Nephron (organoid): ENCODE results near the gene ALDH1A1.

Experiments
- H3K27ac Mint-ChIP-seq, 3 experiments: 2 replicates each; pipeline ENCODE4 v1.8.0; 2020; ENCODE audit warnings: mixed read lengths in 3 of 3, mild to moderate bottlenecking in 2 of 3, moderate library complexity in 1 of 3
- H3K27me3 Mint-ChIP-seq: 2 replicates; pipeline ENCODE4 v1.8.0; 2021; ENCODE audit warnings: low read depth, mild to moderate bottlenecking, moderate library complexity, mixed read lengths
- H3K36me3 Mint-ChIP-seq: 2 replicates; pipeline ENCODE4 v1.8.0; 2020; ENCODE audit warnings: low read depth, mixed read lengths
- H3K4me1 Mint-ChIP-seq: 2 replicates; pipeline ENCODE4 v1.8.0; 2020; ENCODE audit warnings: mixed read lengths
- H3K4me3 Mint-ChIP-seq, 3 experiments: 2 replicates each; pipeline ENCODE4 v1.8.0; 2020; ENCODE audit warnings: mild to moderate bottlenecking in 3 of 3, mixed read lengths in 3 of 3, moderate library complexity in 2 of 3
- H3K9me3 Mint-ChIP-seq: 2 replicates; pipeline ENCODE4 v1.8.0; 2020; ENCODE audit warnings: mixed read lengths
- CTCF ChIP-seq, 3 experiments: fragments of 200-600 bp; sonication (generic); IDR thresholded peaks; one replicate each; pipeline ENCODE4 v1.5.0; 2021; ENCODE audit warnings: antibody characterized with exemption in 3 of 3; ENCODE audit not compliant: unreplicated experiment in 3 of 3

ALDH1A1 gene

GRCh38 chr9:72950875-72951442 is 1.9 kb downstream of the ALDH1A1 start:
- peak overlapping the region; percentile 55 to 64 (median 63) for H3K4me3 Mint-ChIP-seq
- peak overlapping the region; percentile 48 to 88 (median 56) for H3K27ac Mint-ChIP-seq
- no peaks in the 10 kb centered on the region for H3K36me3 Mint-ChIP-seq
- H3K27me3 Mint-ChIP-seq, result no peaks in the 10 kb centered on the region
- no peak for TF ChIP-seq CTCF (IDR thresholded peaks at IDR 0.05; ENCODE audit: unreplicated experiment in 3 of 3)
- no peaks in the 10 kb centered on the region for H3K9me3 Mint-ChIP-seq
- peaks cover 54% of the 10 kb centered on the region for H3K4me1 Mint-ChIP-seq

GRCh38 chr9:72949918-72950325 is 2.9 kb downstream of the ALDH1A1 start:
- Mint-ChIP-seq H3K36me3 (no peaks in the 10 kb centered on the region), H3K4me1 (peaks cover 51% of the 10 kb centered on the region), H3K27me3 (no peaks in the 10 kb centered on the region), H3K4me3 (peak overlapping the region; percentile 4 to 61 (median 6)), H3K27ac (peak overlapping the region; percentile 48 to 88 (median 56)), H3K9me3 (no peaks in the 10 kb centered on the region)
- no peak for TF ChIP-seq CTCF (IDR thresholded peaks at IDR 0.05; ENCODE audit: unreplicated experiment in 3 of 3)

- Mint-ChIP-seq H3K4me1 (peaks cover 44% of the 10 kb centered on the region), H3K9me3 (no peaks in the 10 kb centered on the region), H3K27ac (peak overlapping the region; percentile 3 to 65 (median 56)), H3K36me3 (no peaks in the 10 kb centered on the region), H3K27me3 (no peaks in the 10 kb centered on the region), H3K4me3 (no peak overlapping the region)
- no peak for TF ChIP-seq CTCF (IDR thresholded peaks at IDR 0.05; ENCODE audit: unreplicated experiment in 3 of 3)
Observed at GRCh38 chr9:72949244-72949582, 3.6 kb downstream of the ALDH1A1 start.

GRCh38 chr9:72948575-72949243 is 4.1 kb downstream of the ALDH1A1 start:
- Mint-ChIP-seq H3K36me3 (no peaks in the 10 kb centered on the region), H3K27ac (peak overlapping the region; percentile 3 to 65 (median 47)), H3K4me3 (peak overlapping the region in 1 of 3 experiments; percentile 7), H3K9me3 (no peaks in the 10 kb centered on the region), H3K27me3 (no peaks in the 10 kb centered on the region), H3K4me1 (peaks cover 43% of the 10 kb centered on the region)
- TF ChIP-seq CTCF (IDR thresholded peaks at IDR 0.05; ENCODE audit: unreplicated experiment in 3 of 3), result no peak

GRCh38 chr9:72947984-72948465 is 4.8 kb downstream of the ALDH1A1 start:
- H3K9me3 Mint-ChIP-seq, result no peaks in the 10 kb centered on the region

More at GRCh38 chr9:72947984-72948465, 4.8 kb downstream of the ALDH1A1 start:
- TF ChIP-seq CTCF (IDR thresholded peaks at IDR 0.05; ENCODE audit: unreplicated experiment in 3 of 3), result no peak
- H3K36me3 Mint-ChIP-seq, result no peaks in the 10 kb centered on the region
- peaks cover 39% of the 10 kb centered on the region for H3K4me1 Mint-ChIP-seq
- no peaks in the 10 kb centered on the region for H3K27me3 Mint-ChIP-seq
- H3K27ac Mint-ChIP-seq, result peak overlapping the region; percentile 3 to 65 (median 47)
- peak overlapping the region in 1 of 3 experiments; percentile 7 for H3K4me3 Mint-ChIP-seq
